ENCODE results near the gene PRDM12.

GRCh38 chr9:130689572-130689936 is 25.2 kb downstream of the PRDM12 start:
- TF ChIP-seq POLR2A (IDR thresholded peaks at IDR 0.05): no peak
- TF ChIP-seq, protein P1, sequence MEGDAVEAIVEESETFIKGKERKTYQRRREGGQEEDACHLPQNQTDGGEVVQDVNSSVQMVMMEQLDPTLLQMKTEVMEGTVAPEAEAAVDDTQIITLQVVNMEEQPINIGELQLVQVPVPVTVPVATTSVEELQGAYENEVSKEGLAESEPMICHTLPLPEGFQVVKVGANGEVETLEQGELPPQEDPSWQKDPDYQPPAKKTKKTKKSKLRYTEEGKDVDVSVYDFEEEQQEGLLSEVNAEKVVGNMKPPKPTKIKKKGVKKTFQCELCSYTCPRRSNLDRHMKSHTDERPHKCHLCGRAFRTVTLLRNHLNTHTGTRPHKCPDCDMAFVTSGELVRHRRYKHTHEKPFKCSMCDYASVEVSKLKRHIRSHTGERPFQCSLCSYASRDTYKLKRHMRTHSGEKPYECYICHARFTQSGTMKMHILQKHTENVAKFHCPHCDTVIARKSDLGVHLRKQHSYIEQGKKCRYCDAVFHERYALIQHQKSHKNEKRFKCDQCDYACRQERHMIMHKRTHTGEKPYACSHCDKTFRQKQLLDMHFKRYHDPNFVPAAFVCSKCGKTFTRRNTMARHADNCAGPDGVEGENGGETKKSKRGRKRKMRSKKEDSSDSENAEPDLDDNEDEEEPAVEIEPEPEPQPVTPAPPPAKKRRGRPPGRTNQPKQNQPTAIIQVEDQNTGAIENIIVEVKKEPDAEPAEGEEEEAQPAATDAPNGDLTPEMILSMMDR (IDR thresholded peaks at IDR 0.05): no peak
- TF ChIP-seq POLR2AphosphoS5 (IDR thresholded peaks at IDR 0.05; ENCODE audit: insufficient read depth in 1 of 2, low read depth in 1 of 2): no peak

Data from vagina (tissue), 2 donors.